ENCODE measurements around the gene GARNL3.

GRCh38 chr9:127285965-127286364, 21.4 kb downstream of the GARNL3 start:
- TF ChIP-seq EZH2 (IDR thresholded peaks at IDR 0.05) = no peak
- TF ChIP-seq POLR2AphosphoS5 (IDR thresholded peaks at IDR 0.05; ENCODE audit: borderline replicate concordance, low read depth, low read length) = no peak
